Uterus (tissue), 4 donors: ENCODE measurements around the gene AMOT. TPM values are rescaled to one million over a fixed set of nuclear protein-coding genes. Genes with fewer than 3 reads are reported as not detected.

Experiments
- DNase-seq, 2 donors: peaks; one replicate each; pipeline ENCODE4 v3.0.0-alpha.2; 2019 to 2020
- H3K27ac ChIP-seq, 2 donors: fragments of 200-600 bp; sonication (generic); 1 replicate in 1 of 2; 2 replicates in 1 of 2; pipeline ENCODE4 v1.5.1; 2016 to 2018
- H3K27me3 ChIP-seq, 2 donors: fragments of 200-600 bp; sonication (generic); one replicate each; pipeline ENCODE4 v1.5.1; 2018 to 2019; ENCODE audit warnings: control low read depth in 1 of 2
- H3K36me3 ChIP-seq, 2 donors: fragments of 200-600 bp; sonication (generic); one replicate each; pipeline ENCODE4 v1.5.1; 2019; ENCODE audit warnings: control low read depth in 1 of 2
- H3K4me1 ChIP-seq, 2 donors: fragments of 200-600 bp; sonication (generic); one replicate each; pipeline ENCODE4 v1.5.1; 2018 to 2019; ENCODE audit warnings: control low read depth in 1 of 2
- H3K4me3 ChIP-seq, 2 donors: fragments of 200-600 bp; sonication (generic); 1 replicate in 1 of 2; 2 replicates in 1 of 2; pipeline ENCODE4 v1.5.1; 2018 to 2019; ENCODE audit warnings: mild to moderate bottlenecking in 1 of 2
- H3K9me3 ChIP-seq, 2 donors: fragments of 200-600 bp; sonication (generic); one replicate each; pipeline ENCODE4 v1.5.1; 2019; ENCODE audit warnings: control low read depth in 1 of 2
- POLR2A ChIP-seq, 2 donors: fragments of 450-650 bp; IDR thresholded peaks; one replicate each; pipeline ENCODE4 v1.6.1; 2016; ENCODE audit warnings: antibody characterized with exemption in 2 of 2, mild to moderate bottlenecking in 1 of 2, moderate library complexity in 1 of 2
- intact Hi-C: fragments of 100-400 bp; cut with DNase I; formaldehyde crosslinking; loops from one replicate; pipeline ENCODE4 v1.15.1; 2023; ENCODE audit warnings: low total_unique reads
- total RNA-seq, 4 donors: library from RNA; depleted of rRNA in 3 of 4; stranded (reverse); fragments of >200 nt in 3 of 4; gene quantifications; one replicate each; pipeline versions ENCODE4 v1.1.0 to v1.2.4, GENCODE V29; 2014 to 2023
- TF ChIP-seq, protein P1 (sequence below), 4 experiments: fragments of 200-600 bp in 2 of 4; fragments of 450-650 bp in 2 of 4; sonication (generic) in 2 of 4; IDR thresholded peaks; one replicate each; pipeline ENCODE4 v1.5.1; 2016 to 2019; ENCODE audit warnings: antibody characterized with exemption in 4 of 4, mild to moderate bottlenecking in 2 of 4, moderate library complexity in 1 of 4
- donor health status: DM: yes; HTN: yes; CAD: no.

Gene AMOT
- total RNA-seq, 4 donors from 2014 or later: 3.5 to 40.8 (median 14.9) TPM

DNA sequence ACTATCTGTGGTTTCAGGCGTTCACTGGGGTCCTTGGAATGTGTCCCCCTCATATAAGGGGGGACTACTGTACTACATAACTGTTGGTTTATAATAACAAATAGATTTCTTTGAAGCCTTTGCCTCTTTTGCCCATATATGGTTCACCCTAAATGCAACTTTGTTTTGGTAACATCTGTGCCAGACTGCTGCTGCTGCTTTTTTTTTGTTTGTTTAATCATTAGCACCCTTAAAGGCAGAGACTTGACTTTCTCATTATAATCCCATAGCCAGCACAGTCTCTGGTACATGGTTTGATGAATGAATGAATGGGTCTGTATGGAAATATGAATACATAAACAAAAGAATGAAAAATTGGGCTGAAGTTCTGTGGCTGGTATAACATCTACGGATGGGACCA lies 80.7 kb downstream of the AMOT start:
- no peaks in the 10 kb centered on the region for H3K27me3 ChIP-seq
- TF ChIP-seq, protein P1, sequence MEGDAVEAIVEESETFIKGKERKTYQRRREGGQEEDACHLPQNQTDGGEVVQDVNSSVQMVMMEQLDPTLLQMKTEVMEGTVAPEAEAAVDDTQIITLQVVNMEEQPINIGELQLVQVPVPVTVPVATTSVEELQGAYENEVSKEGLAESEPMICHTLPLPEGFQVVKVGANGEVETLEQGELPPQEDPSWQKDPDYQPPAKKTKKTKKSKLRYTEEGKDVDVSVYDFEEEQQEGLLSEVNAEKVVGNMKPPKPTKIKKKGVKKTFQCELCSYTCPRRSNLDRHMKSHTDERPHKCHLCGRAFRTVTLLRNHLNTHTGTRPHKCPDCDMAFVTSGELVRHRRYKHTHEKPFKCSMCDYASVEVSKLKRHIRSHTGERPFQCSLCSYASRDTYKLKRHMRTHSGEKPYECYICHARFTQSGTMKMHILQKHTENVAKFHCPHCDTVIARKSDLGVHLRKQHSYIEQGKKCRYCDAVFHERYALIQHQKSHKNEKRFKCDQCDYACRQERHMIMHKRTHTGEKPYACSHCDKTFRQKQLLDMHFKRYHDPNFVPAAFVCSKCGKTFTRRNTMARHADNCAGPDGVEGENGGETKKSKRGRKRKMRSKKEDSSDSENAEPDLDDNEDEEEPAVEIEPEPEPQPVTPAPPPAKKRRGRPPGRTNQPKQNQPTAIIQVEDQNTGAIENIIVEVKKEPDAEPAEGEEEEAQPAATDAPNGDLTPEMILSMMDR (IDR thresholded peaks at IDR 0.05): no peak
- TF ChIP-seq POLR2A (IDR thresholded peaks at IDR 0.05): no peak
- no peaks in the 10 kb centered on the region for H3K9me3 ChIP-seq
- no peak for DNase-seq
- no peak overlapping the region for H3K4me3 ChIP-seq
- no peak overlapping the region for H3K27ac ChIP-seq
- H3K4me1 ChIP-seq: no peaks in the 10 kb centered on the region
- H3K36me3 ChIP-seq: no peaks in the 10 kb centered on the region
- intact Hi-C loops: no loop called here

DNA sequence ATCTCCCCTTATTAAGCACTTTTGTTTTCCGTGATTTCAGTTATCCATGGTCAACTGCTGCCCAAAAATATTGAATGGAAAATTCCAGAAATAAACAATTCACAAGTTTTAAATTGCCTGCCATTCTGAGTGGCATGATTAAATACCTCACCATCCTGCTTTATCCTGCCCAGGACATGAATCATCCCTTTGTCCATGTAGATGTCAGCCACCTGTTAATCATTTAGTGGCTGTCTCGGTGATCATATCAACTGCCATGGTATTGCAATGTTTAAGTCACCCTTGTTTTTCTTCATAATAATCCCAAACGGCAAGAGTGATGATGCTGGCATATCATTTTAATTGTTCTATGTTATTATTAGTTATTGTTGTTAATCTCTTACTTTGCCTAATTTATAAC lies 81.1 kb downstream of the AMOT start:
- no peak overlapping the region for H3K27ac ChIP-seq
- H3K27me3 ChIP-seq: no peaks in the 10 kb centered on the region
- no peak overlapping the region for H3K4me3 ChIP-seq
- H3K4me1 ChIP-seq: no peaks in the 10 kb centered on the region
- no peaks in the 10 kb centered on the region for H3K36me3 ChIP-seq
- no peak for DNase-seq
- H3K9me3 ChIP-seq: no peaks in the 10 kb centered on the region
- TF ChIP-seq, protein P1 (IDR thresholded peaks at IDR 0.05): no peak
- no peak for TF ChIP-seq POLR2A (IDR thresholded peaks at IDR 0.05)
- intact Hi-C loops: no loop called here

DNA sequence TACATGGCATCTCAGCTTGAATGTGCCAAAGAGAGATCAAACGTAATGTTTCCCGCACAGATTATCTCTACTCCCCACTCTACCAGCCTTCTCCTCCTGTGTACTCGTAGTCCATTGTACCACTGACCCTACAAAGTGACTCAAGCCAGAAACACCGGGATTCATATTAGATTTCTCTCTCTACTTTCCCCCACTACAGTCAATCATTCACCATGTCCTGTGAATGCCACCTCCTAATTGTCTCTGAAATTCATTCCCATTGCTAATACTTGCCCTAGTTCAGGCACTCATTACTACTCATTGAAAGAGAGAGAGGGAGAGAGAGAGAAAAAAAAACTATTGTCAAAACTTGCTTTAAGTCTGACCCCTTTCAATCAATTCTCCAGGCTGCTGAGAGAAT lies 82.7 kb downstream of the AMOT start:
- no peak overlapping the region for H3K4me3 ChIP-seq
- TF ChIP-seq POLR2A (IDR thresholded peaks at IDR 0.05): no peak
- TF ChIP-seq, protein P1 (IDR thresholded peaks at IDR 0.05): no peak

GRCh38 chrX:112753116-112753515 lies 87.5 kb downstream of the AMOT start:
- Histone ChIP-seq H3K4me1 (no peaks in the 10 kb centered on the region), H3K36me3 (no peaks in the 10 kb centered on the region), H3K9me3 (no peaks in the 10 kb centered on the region), H3K4me3 (no peak overlapping the region), H3K27me3 (no peaks in the 10 kb centered on the region), H3K27ac (no peak overlapping the region)
- intact Hi-C loops: no loop called here
- DNase-seq: no peak
- TF ChIP-seq POLR2A (IDR thresholded peaks at IDR 0.05): no peak
- TF ChIP-seq, protein P1 (IDR thresholded peaks at IDR 0.05): no peak

More for the DNA sequence above, 82.7 kb downstream of the AMOT start:
- intact Hi-C loops: no loop called here
- H3K27ac ChIP-seq: no peak overlapping the region
- no peaks in the 10 kb centered on the region for H3K27me3 ChIP-seq
- H3K4me1 ChIP-seq: no peaks in the 10 kb centered on the region
- H3K36me3 ChIP-seq: no peaks in the 10 kb centered on the region
- no peaks in the 10 kb centered on the region for H3K9me3 ChIP-seq
- no peak for DNase-seq

DNA sequence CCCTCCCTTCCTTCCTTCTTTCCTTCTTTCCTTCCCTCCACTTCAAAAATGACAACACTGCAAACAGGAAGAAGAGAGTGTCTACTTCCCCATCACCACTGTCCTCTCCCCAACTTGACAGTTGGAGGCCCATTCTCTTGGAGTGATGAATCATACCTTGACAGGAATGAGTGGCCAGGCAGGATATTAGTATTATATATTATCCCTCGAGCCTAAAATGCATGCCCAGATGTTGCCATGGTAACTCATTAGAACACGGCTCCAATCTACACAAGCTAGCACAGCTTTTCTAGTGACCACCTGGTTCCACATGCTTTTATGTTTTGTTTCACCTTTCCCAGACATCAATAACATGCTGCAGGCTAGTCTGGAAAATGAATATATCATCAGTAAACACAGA lies 89.6 kb downstream of the AMOT start:
- intact Hi-C loops: no loop called here
- no peak for DNase-seq
- Histone ChIP-seq H3K36me3 (no peaks in the 10 kb centered on the region), H3K4me1 (no peaks in the 10 kb centered on the region), H3K9me3 (no peaks in the 10 kb centered on the region), H3K27me3 (no peaks in the 10 kb centered on the region), H3K27ac (no peak overlapping the region), H3K4me3 (no peak overlapping the region)
- TF ChIP-seq POLR2A (IDR thresholded peaks at IDR 0.05): no peak
- TF ChIP-seq, protein P1 (IDR thresholded peaks at IDR 0.05): no peak
